Neural cell (in vitro differentiated cells): ENCODE data around the gene RETN.

Experiments used
- EP300 ChIP-seq: fragments of 450-650 bp; conservative IDR thresholded peaks from 2 replicates; pipeline ENCODE4 v1.6.1; 2014; ENCODE audit warnings: antibody characterized with exemption, mild to moderate bottlenecking, moderate library complexity; ENCODE audit not compliant: poor library complexity, severe bottlenecking
- EZH2 ChIP-seq: fragments of 200-600, 300-800 bp; shearing (Covaris generic), sonication (generic); IDR thresholded peaks from 2 replicates; pipeline ENCODE4 v1.6.1; 2014; ENCODE audit warnings: antibody characterized with exemption, low read length, borderline replicate concordance, mild to moderate bottlenecking; ENCODE audit not compliant: insufficient read depth, poor library complexity, severe bottlenecking
- MXI1 ChIP-seq: fragments of 450-650 bp; conservative IDR thresholded peaks from 2 replicates; pipeline ENCODE4 v1.6.1; 2014; ENCODE audit warnings: antibody characterized with exemption, mild to moderate bottlenecking; ENCODE audit not compliant: poor library complexity, severe bottlenecking
- POLR2AphosphoS5 ChIP-seq: IDR thresholded peaks from 2 replicates; pipeline ENCODE4 v1.6.1; 2012
- RAD21 ChIP-seq: fragments of 450-650 bp; conservative IDR thresholded peaks from 2 replicates; pipeline ENCODE4 v1.6.1; 2014; ENCODE audit warnings: antibody characterized with exemption, mild to moderate bottlenecking, moderate library complexity
- TAF1 ChIP-seq: IDR thresholded peaks from 2 replicates; pipeline ENCODE4 v1.6.1; 2012; ENCODE audit warnings: low read depth
- TF ChIP-seq, protein P1 (sequence below): fragments of 450-650 bp; IDR thresholded peaks from 2 replicates; pipeline ENCODE4 v1.5.1; 2014; ENCODE audit warnings: antibody characterized with exemption, mild to moderate bottlenecking, moderate library complexity; ENCODE audit not compliant: poor library complexity, severe bottlenecking

DNA sequence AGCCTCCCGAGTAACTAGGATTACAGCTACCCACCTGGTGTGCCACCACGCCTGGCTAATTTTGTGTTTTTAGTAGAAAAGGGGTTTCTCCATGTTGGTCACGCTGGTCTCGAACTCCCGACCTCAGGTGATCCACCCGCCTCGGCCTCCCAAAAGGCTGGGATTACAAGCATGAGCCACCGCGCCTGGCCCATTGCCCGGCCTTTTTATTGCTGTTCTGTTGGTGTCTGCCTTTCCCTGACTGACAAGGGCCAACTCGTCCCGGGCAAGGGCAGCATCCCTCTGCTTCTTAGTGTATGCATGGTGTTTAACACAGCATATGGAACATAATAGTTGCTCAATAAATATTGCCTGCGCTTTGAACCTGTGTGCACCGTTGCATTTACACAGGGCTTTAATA lies 6.2 kb upstream of the RETN start:
- TF ChIP-seq EZH2: no peak
- TF ChIP-seq, protein P1, sequence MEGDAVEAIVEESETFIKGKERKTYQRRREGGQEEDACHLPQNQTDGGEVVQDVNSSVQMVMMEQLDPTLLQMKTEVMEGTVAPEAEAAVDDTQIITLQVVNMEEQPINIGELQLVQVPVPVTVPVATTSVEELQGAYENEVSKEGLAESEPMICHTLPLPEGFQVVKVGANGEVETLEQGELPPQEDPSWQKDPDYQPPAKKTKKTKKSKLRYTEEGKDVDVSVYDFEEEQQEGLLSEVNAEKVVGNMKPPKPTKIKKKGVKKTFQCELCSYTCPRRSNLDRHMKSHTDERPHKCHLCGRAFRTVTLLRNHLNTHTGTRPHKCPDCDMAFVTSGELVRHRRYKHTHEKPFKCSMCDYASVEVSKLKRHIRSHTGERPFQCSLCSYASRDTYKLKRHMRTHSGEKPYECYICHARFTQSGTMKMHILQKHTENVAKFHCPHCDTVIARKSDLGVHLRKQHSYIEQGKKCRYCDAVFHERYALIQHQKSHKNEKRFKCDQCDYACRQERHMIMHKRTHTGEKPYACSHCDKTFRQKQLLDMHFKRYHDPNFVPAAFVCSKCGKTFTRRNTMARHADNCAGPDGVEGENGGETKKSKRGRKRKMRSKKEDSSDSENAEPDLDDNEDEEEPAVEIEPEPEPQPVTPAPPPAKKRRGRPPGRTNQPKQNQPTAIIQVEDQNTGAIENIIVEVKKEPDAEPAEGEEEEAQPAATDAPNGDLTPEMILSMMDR: no peak
- no peak for TF ChIP-seq EP300
- TF ChIP-seq POLR2AphosphoS5: no peak
- no peak for TF ChIP-seq TAF1
- TF ChIP-seq MXI1: no peak
- TF ChIP-seq RAD21: no peak
